Adrenal gland (tissue), 12 donors: ENCODE results near the gene PACRG. TPM values are rescaled to one million over a fixed set of nuclear protein-coding genes. Genes with fewer than 3 reads are reported as not detected.

Source experiments
- DNase-seq, 7 donors: peaks; one replicate each; pipeline ENCODE4 v3.0.0-alpha.2; 2019 to 2020
- H3K27ac ChIP-seq, 5 donors: fragments of 200-600 bp; sonication (generic) in 4 of 5; 1 replicate in 3 of 5; 2 replicates in 2 of 5; pipeline versions ENCODE4 v1.5.1 to v1.8.0; 2016 to 2020; ENCODE audit warnings: mild to moderate bottlenecking in 1 of 5
- H3K27me3 ChIP-seq: fragments of 200-600 bp; 2 replicates; pipeline ENCODE4 v1.8.0; 2021
- H3K36me3 ChIP-seq, 2 donors: fragments of 200-600 bp; replicated peaks in 1 of 2; 1 replicate in 1 of 2; 2 replicates in 1 of 2; pipeline versions ENCODE4 v1.5.1 to v1.8.0; 2018 to 2022
- H3K4me1 ChIP-seq, 2 donors: fragments of 200-600 bp; replicated peaks in 1 of 2; 1 replicate in 1 of 2; 2 replicates in 1 of 2; pipeline versions ENCODE4 v1.5.1 to v1.8.0; 2018 to 2021
- H3K4me3 ChIP-seq, 4 donors: fragments of 200-600 bp; sonication (generic) in 3 of 4; one replicate each; pipeline ENCODE4 v1.5.1; 2016 to 2018
- H3K9me3 ChIP-seq, 3 donors: fragments of 200-600 bp; sonication (generic) in 1 of 3; replicated peaks in 1 of 3; 1 replicate in 2 of 3; 2 replicates in 1 of 3; pipeline versions ENCODE4 v1.5.1 to v1.8.0; 2016 to 2021
- POLR2A ChIP-seq, 2 donors: fragments of 450-650 bp; IDR thresholded peaks; one replicate each; pipeline ENCODE4 v1.6.1; 2017; ENCODE audit warnings: antibody characterized with exemption in 2 of 2, mild to moderate bottlenecking in 2 of 2, moderate library complexity in 1 of 2
- WGBS, 4 donors: extraction: QIAGEN DNeasy Blood & Tissue Kit in 2 of 4; methylation state at CpG; one replicate each; pipeline versions ENCODE4 v1.1.5 to v1.1.7; 2013 to 2017; 5-methylcytosine and 5-hydroxymethylcytosine counted together
- intact Hi-C, 2 donors: fragments of 100-400 bp; cut with DNase I; formaldehyde crosslinking; loops; one replicate each; pipeline versions ENCODE4 v1.14.1 to v1.15.0; 2022 to 2023
- polyA plus RNA-seq, 3 donors: library from polyadenylated mRNA; stranded (reverse); fragments of 200-250 nt in 2 of 3; fragments of 350-450 nt in 1 of 3; fragmentation: Illumina TruSeq in 1 of 3; extraction: RNeasy Lipid Tissue Mini Kit (QIAGEN cat#74804) in 1 of 3; gene quantifications; one replicate each; pipeline ENCODE4 v1.2.3, GENCODE V29; 2013 to 2014
- total RNA-seq, 9 donors: library from RNA; depleted of rRNA in 4 of 9; stranded (reverse); fragments of >200 nt in 4 of 9; fragments of 120-200 nt in 1 of 9; fragmentation: NEBNext Ultra II Directional in 1 of 9; extraction: Animal tissue kit (Norgen Biotek cat#: 25700) in 1 of 9; gene quantifications; one replicate each; pipeline versions ENCODE4 v1.1.0 to v1.2.4, GENCODE V29; 2013 to 2023
- TF ChIP-seq, protein P1 (sequence below), 6 experiments: fragments of 450-650 bp in 4 of 6; fragments of 200-600 bp in 2 of 6; sonication (generic) in 1 of 6; IDR thresholded peaks; 1 replicate in 5 of 6; 2 replicates in 1 of 6; pipeline versions ENCODE4 v1.5.1 to v1.8.0; 2016 to 2021; ENCODE audit warnings: antibody characterized with exemption in 6 of 6, mild to moderate bottlenecking in 2 of 6, moderate library complexity in 1 of 6
- donor health status: healthy with polysubstance abuse.
- donor health status: Bipolar disorder and iron deficiency.
- donor health status: DM: yes; HTN: yes; CAD: no.
- donor health status: DM: no; HTN: no; CAD: no.
- donor health status: DM: no; HTN: no; CAD: no.
- donor health status: DM: yes; HTN: yes; CAD: no.

Gene PACRG
- total and polyA plus RNA-seq, 12 donors: 0.18 to 6.1 (median 1.4) TPM

DNA sequence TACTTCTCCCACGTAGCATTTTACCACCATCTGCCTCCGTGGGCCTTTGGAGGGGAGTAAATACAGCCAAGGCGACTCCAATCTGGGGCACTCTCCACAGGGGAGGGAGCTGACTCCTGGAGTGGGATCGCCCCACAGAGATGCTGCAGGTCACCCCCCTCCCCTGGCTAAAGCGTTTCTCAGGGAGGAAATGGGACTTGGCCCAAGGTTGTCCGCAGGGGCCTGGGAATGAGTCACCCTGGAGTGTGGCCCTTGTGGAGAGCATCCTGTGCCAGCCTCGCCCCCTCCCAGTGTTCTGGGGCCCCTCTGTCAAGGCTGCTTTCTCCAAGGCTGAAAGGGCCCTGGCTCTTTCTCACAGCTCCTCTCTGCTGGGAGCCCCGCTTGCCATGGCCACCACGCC is 602.2 kb downstream of the PACRG start:
- Histone ChIP-seq H3K27me3 (no peaks in the 10 kb centered on the region), H3K27ac (no peak overlapping the region), H3K4me1 (peaks cover 0 to 16% of the 10 kb centered on the region in 2 donors), H3K4me3 (no peak overlapping the region), H3K9me3 (no peaks in the 10 kb centered on the region), H3K36me3 (no peaks in the 10 kb centered on the region)
- 39 to 58% (median 45%) methylated on average over 4 to 9 of the region's 9 CpGs for WGBS, 4 donors
- TF ChIP-seq POLR2A (IDR thresholded peaks at IDR 0.05): no peak
- TF ChIP-seq, protein P1, sequence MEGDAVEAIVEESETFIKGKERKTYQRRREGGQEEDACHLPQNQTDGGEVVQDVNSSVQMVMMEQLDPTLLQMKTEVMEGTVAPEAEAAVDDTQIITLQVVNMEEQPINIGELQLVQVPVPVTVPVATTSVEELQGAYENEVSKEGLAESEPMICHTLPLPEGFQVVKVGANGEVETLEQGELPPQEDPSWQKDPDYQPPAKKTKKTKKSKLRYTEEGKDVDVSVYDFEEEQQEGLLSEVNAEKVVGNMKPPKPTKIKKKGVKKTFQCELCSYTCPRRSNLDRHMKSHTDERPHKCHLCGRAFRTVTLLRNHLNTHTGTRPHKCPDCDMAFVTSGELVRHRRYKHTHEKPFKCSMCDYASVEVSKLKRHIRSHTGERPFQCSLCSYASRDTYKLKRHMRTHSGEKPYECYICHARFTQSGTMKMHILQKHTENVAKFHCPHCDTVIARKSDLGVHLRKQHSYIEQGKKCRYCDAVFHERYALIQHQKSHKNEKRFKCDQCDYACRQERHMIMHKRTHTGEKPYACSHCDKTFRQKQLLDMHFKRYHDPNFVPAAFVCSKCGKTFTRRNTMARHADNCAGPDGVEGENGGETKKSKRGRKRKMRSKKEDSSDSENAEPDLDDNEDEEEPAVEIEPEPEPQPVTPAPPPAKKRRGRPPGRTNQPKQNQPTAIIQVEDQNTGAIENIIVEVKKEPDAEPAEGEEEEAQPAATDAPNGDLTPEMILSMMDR (IDR thresholded peaks at IDR 0.05): no peak
- peak in 4 of 7 donors; percentile 38 to 53 (median 44) for DNase-seq
- intact Hi-C loops: no loop called here

DNA sequence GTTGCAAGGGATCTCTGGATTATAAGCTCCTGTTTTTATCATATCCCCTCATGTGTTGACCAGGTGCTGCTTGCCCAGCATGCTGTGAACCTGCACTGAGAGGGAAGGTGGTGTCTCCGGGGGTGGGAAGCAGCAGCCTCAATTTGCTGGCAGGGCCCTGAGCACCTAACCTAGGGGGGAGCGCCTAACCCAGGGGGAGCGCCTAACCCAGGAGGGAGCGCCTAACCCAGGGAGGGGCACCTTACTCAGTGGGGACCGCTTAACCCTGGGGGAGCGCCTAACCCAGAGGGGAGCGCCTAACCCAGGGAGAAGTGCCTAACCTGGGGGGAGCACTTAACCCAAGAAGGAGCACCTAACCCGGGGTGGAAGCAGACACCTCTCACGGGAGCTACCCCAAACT is 603.5 kb downstream of the PACRG start:
- DNase-seq: no peak

GRCh38 chr6:163332575-163332974 is 604.8 kb downstream of the PACRG start:
- Histone ChIP-seq H3K27me3 (no peaks in the 10 kb centered on the region), H3K27ac (no peak overlapping the region), H3K9me3 (no peaks in the 10 kb centered on the region), H3K36me3 (no peaks in the 10 kb centered on the region), H3K4me1 (peaks cover 0 to 27% of the 10 kb centered on the region in 2 donors), H3K4me3 (no peak overlapping the region)
- 89 to 94% (median 91%) methylated on average over 7 of the region's 7 CpGs for WGBS, 4 donors
- TF ChIP-seq, protein P1 (IDR thresholded peaks at IDR 0.05): no peak
- no peak for TF ChIP-seq POLR2A (IDR thresholded peaks at IDR 0.05)
- DNase-seq: no peak
- intact Hi-C loops: no loop called here

More for the DNA sequence above, 603.5 kb downstream of the PACRG start:
- TF ChIP-seq, protein P1 (IDR thresholded peaks at IDR 0.05): no peak
- no peak for TF ChIP-seq POLR2A (IDR thresholded peaks at IDR 0.05)
- Histone ChIP-seq H3K36me3 (no peaks in the 10 kb centered on the region), H3K27me3 (no peaks in the 10 kb centered on the region), H3K27ac (no peak overlapping the region), H3K4me1 (peaks cover 0 to 27% of the 10 kb centered on the region in 2 donors), H3K4me3 (no peak overlapping the region), H3K9me3 (no peaks in the 10 kb centered on the region)
- 74 to 96% (median 92%) methylated on average over 3 to 9 of the region's 9 CpGs for WGBS, 4 donors
- intact Hi-C loops: no loop called here

- Histone ChIP-seq H3K4me1 (peaks cover 0 to 27% of the 10 kb centered on the region in 2 donors), H3K27me3 (no peaks in the 10 kb centered on the region), H3K27ac (peak overlapping the region in 1 of 5 donors; percentile 81), H3K4me3 (no peak overlapping the region), H3K36me3 (no peaks in the 10 kb centered on the region), H3K9me3 (no peaks in the 10 kb centered on the region)
- TF ChIP-seq, protein P1 (IDR thresholded peaks at IDR 0.05): no peak
- TF ChIP-seq POLR2A (IDR thresholded peaks at IDR 0.05): no peak
- no peak for DNase-seq
- intact Hi-C loops: no loop called here
- WGBS, 4 donors: 82 to 97% (median 91%) methylated on average over 3 to 4 of the region's 4 CpGs
Observed at GRCh38 chr6:163333038-163333437, 605.3 kb downstream of the PACRG start.
